HG03045 (cell line): ENCODE results near the gene IGF2BP3.

Experiments used
- ATAC-seq: cut with Tn5 transposase; IDR thresholded peaks from one replicate; pipeline ENCODE4 v1.9.1; 2021; ENCODE audit warnings: mild to moderate bottlenecking, moderate library complexity; ENCODE audit not compliant: unreplicated experiment

The IGF2BP3 gene

DNA sequence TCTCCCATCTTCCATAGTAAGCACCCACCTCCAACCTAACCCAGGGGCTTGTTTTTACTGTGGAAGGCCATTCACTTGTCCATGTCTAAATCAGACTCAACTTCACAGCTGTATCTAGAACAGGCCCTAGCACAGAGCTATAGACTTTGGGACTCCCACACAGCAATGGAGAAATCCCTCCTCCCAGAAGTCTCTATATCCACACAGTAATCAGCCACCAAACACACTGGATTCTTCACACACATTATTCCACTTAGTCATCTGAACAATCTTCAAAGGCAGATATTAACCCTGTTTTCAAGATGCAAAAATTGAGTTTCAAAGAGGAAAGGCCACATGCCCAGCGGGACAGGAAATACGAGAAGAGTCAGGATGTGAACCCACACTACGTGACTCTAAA, 89.3 kb downstream of the IGF2BP3 start:
- no peak for ATAC-seq

DNA sequence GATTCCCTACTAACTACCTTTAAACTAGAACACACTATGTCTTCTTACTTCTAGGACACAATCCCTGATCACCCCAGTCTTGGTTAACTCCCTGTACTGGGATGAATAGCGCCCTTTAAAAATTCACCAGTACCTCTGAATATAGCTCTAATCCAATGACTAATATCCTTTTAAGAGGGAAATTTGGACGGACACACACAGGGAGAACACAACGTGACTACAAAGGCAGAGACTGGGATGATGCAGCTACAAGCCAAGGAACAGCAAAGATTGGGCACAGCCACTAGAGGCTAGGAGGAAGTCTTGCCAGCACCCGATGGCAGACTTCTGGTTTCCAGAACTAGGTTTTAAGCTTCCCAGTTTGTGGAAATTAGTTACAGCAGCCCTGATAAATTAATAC, 89.7 kb downstream of the IGF2BP3 start:
- no peak for ATAC-seq

DNA sequence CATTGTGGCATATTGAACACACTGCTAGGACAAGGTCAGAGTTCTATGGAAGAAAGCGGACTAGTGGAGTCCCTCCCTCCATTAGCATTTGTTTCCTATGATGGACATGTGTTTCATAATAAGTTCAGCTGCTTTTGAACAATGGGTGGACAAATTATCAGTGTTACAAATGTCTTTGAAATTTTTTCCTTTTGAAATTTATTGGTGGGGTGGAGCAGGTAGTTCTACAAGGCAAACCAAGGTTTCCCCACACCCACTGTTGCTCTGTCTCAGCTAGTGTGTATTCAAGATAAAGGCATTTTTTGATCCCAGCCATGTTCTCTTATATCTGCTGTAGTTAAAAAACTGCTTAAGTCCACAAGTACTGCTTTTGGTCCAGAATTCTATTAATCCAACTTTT, 91.3 kb downstream of the IGF2BP3 start:
- ATAC-seq: no peak

GRCh38 chr7:23377134-23377533, 93.2 kb downstream of the IGF2BP3 start:
- no peak for ATAC-seq

GRCh38 chr7:23373151-23374004, 96.9 kb downstream of the IGF2BP3 start:
- ATAC-seq: peak; percentile 78

DNA sequence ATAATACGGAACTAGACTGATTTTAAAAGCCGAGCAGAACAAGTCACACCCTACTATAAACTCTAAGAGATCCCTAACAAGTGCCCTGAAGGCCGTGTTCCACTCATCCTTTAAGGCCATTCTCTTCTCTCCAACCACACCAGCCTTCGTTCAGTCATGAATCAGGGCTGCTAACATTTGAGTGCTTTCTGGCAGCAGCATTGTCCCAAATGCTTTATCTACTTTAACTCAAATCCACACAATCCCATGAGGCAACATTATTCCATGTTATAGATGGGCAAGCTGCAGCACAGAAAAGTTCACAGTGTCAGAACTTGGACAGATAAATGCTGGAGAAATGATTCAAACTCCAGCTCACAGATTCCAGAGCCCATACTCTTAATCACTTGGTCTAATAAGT, 97.7 kb downstream of the IGF2BP3 start:
- no peak for ATAC-seq

- no peak for ATAC-seq
Observed at GRCh38 chr7:23371654-23372053, 98.6 kb downstream of the IGF2BP3 start.

DNA sequence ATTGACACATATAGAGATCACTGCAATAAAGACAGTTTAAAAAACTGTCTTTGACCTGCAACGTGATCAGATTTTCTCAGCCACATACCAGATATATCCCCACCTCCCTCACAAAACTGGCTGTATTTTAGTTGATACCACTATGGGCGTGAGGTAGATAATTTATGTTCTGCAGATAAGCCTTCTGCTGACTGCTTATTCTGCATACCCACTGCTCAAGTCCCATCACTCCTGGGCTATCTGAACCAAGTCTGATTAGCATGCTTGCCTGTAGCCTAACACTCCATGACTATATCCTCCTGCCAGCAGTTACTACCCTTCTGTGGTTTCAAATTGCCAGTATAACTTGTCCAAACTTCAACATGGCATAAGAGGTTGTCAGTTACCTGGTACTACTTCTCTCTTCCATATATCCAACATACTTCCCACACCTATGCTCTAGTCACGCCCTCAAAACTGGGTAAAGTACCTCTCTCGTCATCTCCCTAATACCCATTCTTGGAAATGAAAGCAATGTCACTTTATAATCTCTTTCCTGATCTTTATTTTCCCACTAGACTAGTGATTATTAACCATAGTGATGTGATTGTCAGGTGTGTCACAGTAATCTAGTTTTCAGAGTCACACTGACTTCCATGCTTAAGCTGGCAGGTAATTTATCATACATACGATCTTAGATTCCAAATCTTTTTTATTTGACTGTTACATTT, 100.4 kb downstream of the IGF2BP3 start:
- ATAC-seq: no peak

DNA sequence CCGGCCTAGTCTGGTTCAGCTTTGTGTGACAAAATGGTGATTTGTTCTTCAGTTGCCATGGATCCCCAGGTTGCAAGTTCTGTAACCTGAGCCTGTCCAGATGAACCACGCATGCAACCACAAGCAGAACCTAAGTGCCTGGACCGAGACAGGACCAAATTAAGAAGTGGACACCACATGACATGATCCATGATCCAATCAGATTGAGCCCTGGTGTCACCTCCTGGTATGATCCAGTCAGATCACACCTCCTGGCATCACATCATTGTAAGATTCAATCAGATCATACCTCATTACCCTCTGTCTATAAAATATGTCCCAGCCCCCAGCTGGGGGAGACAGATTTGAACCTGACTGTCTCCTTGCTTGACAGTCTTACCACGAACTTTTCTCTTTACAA, 101.2 kb downstream of the IGF2BP3 start:
- no peak for ATAC-seq

GRCh38 chr7:23358152-23358674, 112.1 kb downstream of the IGF2BP3 start:
- no peak for ATAC-seq

DNA sequence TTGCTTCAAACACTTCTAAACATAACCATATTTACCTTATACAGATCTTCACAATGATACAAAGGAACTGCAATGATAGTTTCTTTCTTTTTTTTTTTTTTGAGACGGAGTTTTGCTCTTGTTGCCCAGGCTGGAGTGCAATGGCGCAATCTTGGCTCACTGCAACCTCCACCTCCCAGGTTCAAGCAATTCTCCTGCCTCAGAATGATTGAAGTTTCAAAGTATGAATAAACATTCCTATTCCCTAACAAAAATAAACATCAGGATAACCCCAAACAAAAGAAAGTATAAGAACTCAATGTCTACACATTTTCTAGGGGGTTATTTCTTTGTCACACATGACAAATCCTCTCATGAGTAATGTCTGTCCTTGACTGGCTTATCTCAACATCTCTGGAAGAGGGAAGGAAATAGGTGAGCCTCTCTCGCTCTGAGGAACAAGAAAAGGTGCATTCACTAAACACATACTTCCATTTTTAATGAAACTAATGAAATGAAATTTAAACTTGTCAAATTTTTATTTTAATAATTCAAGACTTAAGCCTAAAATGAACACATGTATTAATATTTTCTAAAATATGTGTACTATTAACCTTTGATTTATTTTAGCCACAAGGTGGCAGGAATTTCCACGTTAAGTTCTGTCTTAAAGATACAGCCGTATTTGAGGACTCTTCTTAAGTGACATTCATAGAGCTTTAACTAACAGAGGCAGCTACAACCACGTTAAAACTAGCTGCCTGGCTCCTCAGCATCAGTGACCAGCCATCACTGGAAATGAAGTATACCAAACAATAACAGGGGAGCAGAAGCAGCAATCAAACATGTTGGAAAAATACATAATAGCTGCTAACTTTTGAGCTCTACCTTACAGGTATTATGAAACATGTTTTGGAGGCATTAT, 112.8 kb downstream of the IGF2BP3 start:
- no peak for ATAC-seq

GRCh38 chr7:23356726-23357125, 113.6 kb downstream of the IGF2BP3 start:
- no peak for ATAC-seq

DNA sequence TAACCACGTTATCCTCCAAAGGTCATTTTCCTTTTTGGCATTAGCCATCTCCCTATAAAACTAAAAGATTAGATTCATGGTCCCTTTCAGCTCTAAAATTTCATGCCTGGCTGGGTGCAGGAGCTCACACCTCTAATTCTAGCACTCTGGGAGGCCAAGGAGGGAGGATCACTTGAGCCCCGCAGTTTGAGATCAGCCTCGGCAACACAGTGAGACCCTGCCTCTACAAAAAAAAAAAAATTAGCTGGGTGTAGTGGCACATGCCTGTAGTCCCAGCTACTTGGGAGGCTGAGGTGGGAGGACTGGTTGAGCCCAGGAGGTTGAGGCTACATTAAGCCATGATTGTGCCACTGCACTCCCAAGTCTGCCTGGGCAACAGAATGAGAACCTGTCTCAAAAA, 114.1 kb downstream of the IGF2BP3 start:
- ATAC-seq: no peak

DNA sequence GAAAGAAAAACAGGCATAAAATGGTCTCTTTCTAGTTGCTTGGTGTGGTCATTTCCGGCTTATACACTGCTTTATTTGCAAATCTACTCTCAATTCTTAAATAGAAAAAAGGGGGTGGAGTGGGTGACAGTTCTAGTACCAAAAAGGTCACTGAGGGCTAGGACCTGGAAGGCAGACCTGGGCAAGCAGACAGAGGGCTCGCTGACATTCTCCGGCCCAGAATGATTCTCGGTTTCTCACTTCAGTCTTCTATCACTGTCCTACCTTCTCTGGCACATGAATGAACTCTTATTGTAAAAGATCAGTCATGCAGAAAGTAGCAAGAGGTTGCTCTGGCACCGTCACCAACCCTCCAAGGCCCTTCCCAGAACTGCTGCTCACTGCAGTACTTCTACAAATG, 117.1 kb downstream of the IGF2BP3 start:
- ATAC-seq: no peak

- no peak for ATAC-seq
Observed at GRCh38 chr7:23350466-23350865, 119.8 kb downstream of the IGF2BP3 start.

DNA sequence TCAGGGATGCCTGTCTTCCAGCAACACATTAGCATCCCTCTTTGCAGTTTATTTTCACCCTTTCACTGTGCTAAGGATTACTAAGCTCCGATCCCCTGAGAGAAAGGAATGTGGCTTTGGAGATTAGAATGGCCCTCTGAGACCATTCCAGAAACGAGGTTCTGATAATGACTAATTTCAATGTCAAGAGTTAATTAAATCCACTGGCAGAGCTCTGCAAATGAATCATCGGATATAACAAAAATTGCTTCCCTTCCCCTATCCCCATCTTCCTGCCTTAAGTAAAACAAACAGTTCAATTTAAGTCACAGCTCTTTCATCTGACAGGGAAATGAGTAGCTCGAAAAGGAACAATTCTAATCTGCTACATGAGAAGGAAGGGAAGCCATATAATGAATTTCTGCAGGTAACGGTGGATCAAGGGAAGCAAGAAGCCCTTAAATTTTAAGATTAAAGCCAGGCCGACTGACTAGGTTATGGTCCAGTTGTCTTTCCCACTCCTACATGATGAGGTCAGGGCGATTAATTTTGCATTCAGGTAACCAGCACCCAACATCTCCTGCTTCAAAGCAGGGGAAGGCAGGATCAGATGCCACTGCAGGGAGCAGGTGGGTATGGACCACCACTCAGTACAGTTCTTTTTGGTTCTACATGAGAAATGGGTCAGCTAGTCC, 120.7 kb downstream of the IGF2BP3 start:
- ATAC-seq: no peak

DNA sequence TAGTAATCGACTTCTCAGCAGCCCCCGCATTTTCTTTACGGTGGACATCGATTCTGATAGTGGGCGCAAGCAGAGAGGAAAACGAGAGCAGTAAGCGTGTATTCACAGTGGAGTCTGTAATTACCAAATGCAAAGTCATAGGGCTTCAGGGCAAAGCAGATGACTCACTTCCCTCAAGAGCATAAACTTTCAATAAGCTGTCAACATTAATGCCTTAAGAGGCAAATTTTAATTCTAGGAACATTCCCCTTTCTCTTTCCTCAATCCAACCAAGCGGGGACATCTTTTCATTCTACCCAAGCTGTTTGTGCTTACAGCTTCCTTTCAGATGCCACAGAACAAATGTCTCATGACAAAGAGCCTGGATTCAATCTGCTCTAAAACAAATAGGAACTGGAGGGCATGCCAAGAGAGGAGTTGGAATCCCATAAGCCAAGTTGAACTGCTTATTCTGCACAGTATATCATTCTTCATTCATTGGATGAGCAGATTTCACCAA, 122.6 kb downstream of the IGF2BP3 start:
- no peak for ATAC-seq

DNA sequence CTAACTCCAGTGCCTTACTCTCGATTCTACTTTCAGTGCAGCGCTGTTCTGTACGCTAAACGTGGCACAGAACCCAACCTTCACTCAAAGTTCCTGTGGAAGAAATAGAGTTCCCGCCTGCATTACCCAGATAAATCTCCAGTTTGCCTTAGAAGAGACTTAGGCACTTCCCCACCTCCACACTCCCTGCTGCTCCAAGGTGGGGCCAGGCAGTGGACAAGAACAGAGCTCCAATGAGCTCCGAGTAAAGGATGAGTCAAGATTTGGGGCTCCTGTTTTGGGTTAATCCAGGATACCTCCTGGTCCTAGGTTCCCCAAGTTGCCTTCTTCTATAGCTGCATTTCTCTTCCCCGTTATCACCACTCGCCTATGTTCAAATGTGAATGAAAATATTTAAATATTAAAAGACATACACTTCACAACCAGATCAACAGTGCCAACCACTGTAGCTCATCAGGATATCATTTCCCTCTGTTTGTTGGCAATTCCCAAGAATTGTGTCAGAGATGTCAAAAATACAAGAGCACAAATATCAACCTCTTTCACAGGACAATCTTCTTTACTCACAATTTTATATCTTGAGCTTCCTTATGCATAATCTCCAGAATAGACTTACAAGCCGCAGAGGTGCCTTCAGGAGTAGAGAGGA, 123.1 kb downstream of the IGF2BP3 start:
- ATAC-seq: no peak

DNA sequence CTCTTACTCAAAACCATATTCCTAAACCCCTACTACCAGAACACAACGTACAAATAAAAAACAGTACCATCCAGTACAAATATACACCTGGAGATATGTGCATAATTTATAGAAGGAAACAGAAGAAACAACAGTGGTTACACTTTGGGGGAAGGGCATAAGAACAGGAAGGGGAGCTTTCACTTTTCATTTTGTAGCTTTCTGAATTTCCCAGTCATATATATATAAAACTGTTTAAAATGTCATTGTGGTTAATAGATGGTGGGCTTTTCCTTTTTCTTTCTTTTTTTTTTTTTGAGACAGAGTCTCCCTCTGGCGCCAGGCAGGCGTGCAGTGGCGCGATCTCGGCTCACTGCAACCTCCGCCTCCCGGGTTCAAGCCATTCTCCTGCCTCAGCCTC, 124.0 kb downstream of the IGF2BP3 start:
- ATAC-seq: no peak

- no peak for ATAC-seq
Observed at GRCh38 chr7:23345601-23346000, 124.7 kb downstream of the IGF2BP3 start.
